Activated CD8-positive, alpha-beta T cell treated with anti-CD3 and anti-CD28 coated beads for 36 hours (primary cell): ENCODE measurements around the gene CCDC171. TPM values are rescaled to one million over a fixed set of nuclear protein-coding genes. Genes with fewer than 3 reads are reported as not detected.

Source experiments
- ATAC-seq: fragments of 200-7000 bp; cut with Tn5 transposase; one replicate; pipeline ENCODE4 v1.10.0; 2021; ENCODE audit warnings: mild to moderate bottlenecking, moderate library complexity
- CTCF ChIA-PET: fragments of 350-600 bp; sonication (Branson Sonifier 250); formaldehyde crosslinking; loops from one replicate; lab custom pipeline; 2021; ENCODE audit warnings: antibody characterized with exemption; lab: Charles Lee
- POLR2A ChIA-PET: fragments of 350-600 bp; sonication (Branson Sonifier 250); formaldehyde crosslinking; loops from one replicate; lab custom pipeline; 2021; ENCODE audit warnings: antibody characterized with exemption; lab: Charles Lee
- DNase-seq: peaks from one replicate; pipeline ENCODE4 v3.0.0-alpha.2; 2020
- H3K27ac Mint-ChIP-seq: one replicate; pipeline ENCODE4 v1.8.0; 2021; ENCODE audit warnings: mild to moderate bottlenecking, mixed read lengths
- H3K27me3 Mint-ChIP-seq: one replicate; pipeline ENCODE4 v1.8.0; 2021; ENCODE audit warnings: mixed read lengths
- H3K36me3 Mint-ChIP-seq: one replicate; pipeline ENCODE4 v1.8.0; 2021; ENCODE audit warnings: low read depth, mixed read lengths
- H3K4me1 Mint-ChIP-seq: one replicate; pipeline ENCODE4 v1.8.0; 2021; ENCODE audit warnings: low read depth, mixed read lengths
- H3K4me3 Mint-ChIP-seq: one replicate; pipeline ENCODE4 v1.8.0; 2021; ENCODE audit warnings: mild to moderate bottlenecking, moderate library complexity, mixed read lengths
- H3K9me3 Mint-ChIP-seq: one replicate; pipeline ENCODE4 v1.8.0; 2021; ENCODE audit warnings: mixed read lengths
- intact Hi-C: fragments of 100-400 bp; cut with micrococcal nuclease; formaldehyde crosslinking; loops from one replicate; pipeline ENCODE4 v1.10.0; 2022
- total RNA-seq, 2 experiments: library from RNA; stranded (reverse); gene quantifications; one replicate each; pipeline ENCODE4 v1.2.3, GENCODE V29; 2021
- TF ChIP-seq, protein P1 (sequence below): fragments of 200-600 bp; IDR thresholded peaks from one replicate; pipeline ENCODE4 v1.8.0; 2022; ENCODE audit warnings: antibody characterized with exemption, mild to moderate bottlenecking

The CCDC171 gene
- total RNA-seq, 2 experiments from 2014 or later: 2.1 to 2.3 TPM

DNA sequence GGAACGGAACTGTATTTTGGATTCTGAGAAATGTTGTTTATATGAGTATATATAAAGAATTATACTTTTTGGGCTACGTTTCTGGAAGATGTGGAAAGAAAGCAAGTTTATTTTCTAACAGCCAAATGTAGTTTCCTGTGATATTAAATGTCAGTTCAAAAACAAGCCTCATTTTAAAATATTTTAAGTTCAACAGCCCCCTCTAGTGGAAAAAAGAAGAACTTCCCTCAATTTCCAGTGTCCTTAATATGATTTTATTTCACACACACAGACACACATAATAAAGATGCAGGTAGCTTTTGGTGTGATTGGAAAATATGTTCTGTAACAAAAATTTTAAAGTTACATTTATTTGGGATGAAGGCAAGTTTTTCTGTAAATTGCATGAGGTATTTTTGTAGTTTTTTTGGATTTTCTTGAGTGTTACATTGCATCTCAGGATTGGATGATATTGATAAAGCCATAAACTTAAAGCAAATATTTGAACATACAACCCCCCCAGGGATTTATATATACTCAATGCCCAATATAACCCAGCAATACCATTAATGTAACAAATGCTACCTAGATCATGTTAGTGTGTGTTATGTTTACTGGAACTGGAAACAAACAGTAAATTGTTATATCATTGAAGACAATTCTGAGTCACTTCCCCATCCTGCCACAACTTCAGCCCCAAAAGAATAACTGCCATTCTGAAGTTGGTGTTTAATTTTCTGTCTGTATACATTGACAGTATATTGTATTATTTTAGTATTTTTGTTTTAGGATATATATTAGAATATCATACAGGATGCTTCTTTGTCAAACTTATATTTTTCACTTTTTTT, 54.0 kb downstream of the CCDC171 start:
- intact Hi-C loops: loop anchor here (5.0 to 10.0 kb wide), 3 partner anchors 55 to 392 kb away; partner anchors contain the start of gene CCDC171
- no peaks in the 10 kb centered on the region for H3K36me3 Mint-ChIP-seq
- ATAC-seq: peak; percentile 70
- ChIA-PET CTCF (interaction anchor here (0.7 to 2.9 kb wide), 19 partner anchors 12 to 503 kb away, joined by 3 to 42 read pairs (median 4); partner anchors contain the start of gene CCDC171), POLR2A (no interaction called here)
- no peaks in the 10 kb centered on the region for H3K27me3 Mint-ChIP-seq
- DNase-seq: peak; percentile 2
- H3K4me1 Mint-ChIP-seq: peaks cover 4% of the 10 kb centered on the region
- H3K27ac Mint-ChIP-seq: no peak overlapping the region
- no peak overlapping the region for H3K4me3 Mint-ChIP-seq
- TF ChIP-seq, protein P1, sequence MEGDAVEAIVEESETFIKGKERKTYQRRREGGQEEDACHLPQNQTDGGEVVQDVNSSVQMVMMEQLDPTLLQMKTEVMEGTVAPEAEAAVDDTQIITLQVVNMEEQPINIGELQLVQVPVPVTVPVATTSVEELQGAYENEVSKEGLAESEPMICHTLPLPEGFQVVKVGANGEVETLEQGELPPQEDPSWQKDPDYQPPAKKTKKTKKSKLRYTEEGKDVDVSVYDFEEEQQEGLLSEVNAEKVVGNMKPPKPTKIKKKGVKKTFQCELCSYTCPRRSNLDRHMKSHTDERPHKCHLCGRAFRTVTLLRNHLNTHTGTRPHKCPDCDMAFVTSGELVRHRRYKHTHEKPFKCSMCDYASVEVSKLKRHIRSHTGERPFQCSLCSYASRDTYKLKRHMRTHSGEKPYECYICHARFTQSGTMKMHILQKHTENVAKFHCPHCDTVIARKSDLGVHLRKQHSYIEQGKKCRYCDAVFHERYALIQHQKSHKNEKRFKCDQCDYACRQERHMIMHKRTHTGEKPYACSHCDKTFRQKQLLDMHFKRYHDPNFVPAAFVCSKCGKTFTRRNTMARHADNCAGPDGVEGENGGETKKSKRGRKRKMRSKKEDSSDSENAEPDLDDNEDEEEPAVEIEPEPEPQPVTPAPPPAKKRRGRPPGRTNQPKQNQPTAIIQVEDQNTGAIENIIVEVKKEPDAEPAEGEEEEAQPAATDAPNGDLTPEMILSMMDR: peak; percentile 78
- H3K9me3 Mint-ChIP-seq: no peaks in the 10 kb centered on the region

DNA sequence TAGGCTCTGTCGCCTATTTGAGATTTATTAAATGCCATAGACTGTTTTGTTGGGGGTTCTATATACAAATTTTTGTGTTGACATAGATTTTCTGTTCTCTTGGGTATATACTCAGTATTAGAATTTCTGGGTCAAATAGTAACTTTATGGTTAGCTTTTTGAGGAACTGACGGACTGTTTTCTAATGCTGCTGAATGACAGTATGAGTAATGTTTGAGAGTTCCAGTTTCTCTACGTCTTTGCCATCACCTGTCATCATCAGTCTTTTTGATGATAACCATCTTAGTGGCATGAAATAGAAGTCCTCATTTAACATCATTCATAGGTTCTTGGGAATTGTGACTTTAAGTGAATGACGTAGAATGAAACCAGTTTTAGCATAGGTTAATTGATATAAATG, 60.1 kb downstream of the CCDC171 start:
- Mint-ChIP-seq H3K4me3 (no peak overlapping the region), H3K9me3 (no peaks in the 10 kb centered on the region), H3K27ac (no peak overlapping the region), H3K36me3 (no peaks in the 10 kb centered on the region), H3K4me1 (peaks cover 3% of the 10 kb centered on the region), H3K27me3 (no peaks in the 10 kb centered on the region)
- intact Hi-C loops: no loop called here
- POLR2A ChIA-PET: no interaction called here
- TF ChIP-seq, protein P1: no peak
- DNase-seq (no peak), ATAC-seq (no peak)
- CTCF ChIA-PET: no interaction called here

DNA sequence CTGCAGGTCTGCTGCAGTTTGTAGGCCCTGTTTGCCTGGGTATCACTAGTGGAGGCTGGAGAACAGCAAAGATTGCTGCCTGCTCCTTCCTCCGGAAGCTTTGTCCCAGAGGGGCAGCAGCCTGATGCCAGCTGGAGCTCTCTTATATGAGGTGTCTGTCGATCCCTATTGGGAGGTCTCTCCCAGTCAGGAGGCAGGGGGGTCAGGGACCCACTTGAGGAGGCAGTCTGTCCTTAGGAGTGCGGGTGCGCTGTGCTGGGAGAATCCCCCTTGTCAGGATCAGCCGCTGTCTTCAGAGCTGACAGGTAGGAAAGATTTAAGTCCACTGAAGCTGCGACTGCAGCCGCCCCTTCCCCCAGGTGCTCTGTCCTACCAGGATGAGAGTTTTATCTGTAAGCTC, 64.9 kb downstream of the CCDC171 start:
- DNase-seq (no peak), ATAC-seq (no peak)
- POLR2A ChIA-PET: no interaction called here
- Mint-ChIP-seq H3K4me1 (peaks cover 2% of the 10 kb centered on the region), H3K27ac (no peak overlapping the region), H3K27me3 (no peaks in the 10 kb centered on the region), H3K4me3 (no peak overlapping the region), H3K36me3 (no peaks in the 10 kb centered on the region), H3K9me3 (no peaks in the 10 kb centered on the region)
- TF ChIP-seq, protein P1: no peak
- CTCF ChIA-PET: interaction anchor here (1.8 to 2.4 kb wide), 2 partner anchors 11 to 24 kb away, joined by 4 to 8 read pairs; no protein-coding TSS in a partner anchor
- intact Hi-C loops: no loop called here

DNA sequence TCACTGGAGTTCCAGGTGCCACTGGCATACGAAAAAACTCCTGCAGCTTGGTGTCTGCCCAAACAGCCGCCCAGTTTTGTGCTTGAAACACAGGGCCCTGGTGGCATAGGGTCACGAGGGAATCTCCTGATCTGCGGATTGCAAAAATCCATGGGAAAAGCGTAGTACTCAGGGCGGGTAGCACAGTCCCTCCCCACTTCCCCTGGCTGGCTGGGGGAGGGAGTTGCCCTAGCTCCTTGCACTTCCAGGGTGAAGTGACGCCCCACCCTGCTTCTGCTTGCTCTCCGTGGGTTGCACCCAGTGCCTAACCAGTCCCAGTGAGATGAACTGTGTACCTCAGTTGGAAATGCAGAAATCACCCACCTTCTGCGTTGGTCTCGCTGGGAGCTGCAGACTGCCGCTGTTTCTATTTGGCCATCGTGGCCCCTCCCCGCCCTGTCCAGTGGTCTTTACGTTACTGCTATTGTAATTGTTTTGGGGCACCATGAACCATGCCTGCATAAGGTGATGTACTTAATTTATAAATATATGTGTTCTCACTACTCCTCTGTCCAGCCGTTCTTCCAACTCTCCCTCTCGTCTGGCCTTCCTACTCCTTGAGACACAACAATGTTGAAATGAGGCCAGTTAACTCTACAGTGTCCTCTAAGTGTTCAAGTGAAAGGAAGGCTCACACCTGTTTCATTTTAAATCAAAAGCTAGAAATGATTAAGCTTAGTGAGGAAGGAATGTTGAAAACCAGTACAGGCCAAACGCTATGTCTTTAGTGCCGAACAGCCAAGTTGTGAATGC, 65.9 kb downstream of the CCDC171 start:
- no peak overlapping the region for H3K27ac Mint-ChIP-seq
- intact Hi-C loops: no loop called here
- H3K9me3 Mint-ChIP-seq: no peaks in the 10 kb centered on the region
- ATAC-seq (no peak), DNase-seq (no peak)
- no peaks in the 10 kb centered on the region for H3K36me3 Mint-ChIP-seq
- TF ChIP-seq, protein P1: no peak
- H3K4me1 Mint-ChIP-seq: no peaks in the 10 kb centered on the region
- ChIA-PET CTCF (interaction anchor here (0.6 to 2.4 kb wide), 3 partner anchors 12 to 395 kb away, joined by 3 to 8 read pairs (median 4); no protein-coding TSS in a partner anchor), POLR2A (no interaction called here)
- no peak overlapping the region for H3K4me3 Mint-ChIP-seq
- no peaks in the 10 kb centered on the region for H3K27me3 Mint-ChIP-seq
